HL-60 (cell line): ENCODE data around the gene MAP3K20.

ENCODE experiments used
- DNase-seq, 2 experiments: peaks; one replicate each; pipeline ENCODE4 v3.0.0-alpha.2; 2010 to 2020; ENCODE audit warnings: low read depth in 1 of 2, low spot score in 1 of 2
- H3K27ac ChIP-seq: fragments of 250-450 bp; sonication (Bioruptor Pico); replicated peaks from 2 replicates; pipeline ENCODE4 v1.5.1; 2020; ENCODE audit warnings: mild to moderate bottlenecking, moderate library complexity
- H3K27me3 ChIP-seq: fragments of 250-450 bp; sonication (Bioruptor Pico); 2 replicates; pipeline ENCODE4 v1.5.1; 2021; ENCODE audit warnings: mild to moderate bottlenecking, moderate library complexity; ENCODE audit not compliant: insufficient read depth, poor library complexity, severe bottlenecking
- H3K4me3 ChIP-seq: replicated peaks from 2 replicates; pipeline ENCODE4 v1.5.1; 2011; ENCODE audit warnings: mild to moderate bottlenecking, control low read depth, low read length; ENCODE audit not compliant: insufficient read depth
- GABPA ChIP-seq: IDR thresholded peaks from 2 replicates; pipeline ENCODE4 v1.6.1; 2012; ENCODE audit warnings: low read depth
- POLR2AphosphoS5 ChIP-seq: IDR thresholded peaks from 2 replicates; pipeline ENCODE4 v1.6.1; 2012; ENCODE audit warnings: low read depth
- SPI1 ChIP-seq: IDR thresholded peaks from 2 replicates; pipeline ENCODE4 v1.6.1; 2012; ENCODE audit warnings: low read depth, mild to moderate bottlenecking, borderline replicate concordance
- TF ChIP-seq, protein P1 (sequence below): IDR thresholded peaks from 2 replicates; pipeline ENCODE4 v1.6.1; 2012; ENCODE audit warnings: low read depth; ENCODE audit not compliant: insufficient replicate concordance
- TF ChIP-seq, protein P2 (sequence below): IDR thresholded peaks from one replicate; pipeline ENCODE4 v1.5.1; 2011; ENCODE audit warnings: low read length, control low read depth, inconsistent platforms; ENCODE audit not compliant: insufficient read depth

The MAP3K20 gene

DNA sequence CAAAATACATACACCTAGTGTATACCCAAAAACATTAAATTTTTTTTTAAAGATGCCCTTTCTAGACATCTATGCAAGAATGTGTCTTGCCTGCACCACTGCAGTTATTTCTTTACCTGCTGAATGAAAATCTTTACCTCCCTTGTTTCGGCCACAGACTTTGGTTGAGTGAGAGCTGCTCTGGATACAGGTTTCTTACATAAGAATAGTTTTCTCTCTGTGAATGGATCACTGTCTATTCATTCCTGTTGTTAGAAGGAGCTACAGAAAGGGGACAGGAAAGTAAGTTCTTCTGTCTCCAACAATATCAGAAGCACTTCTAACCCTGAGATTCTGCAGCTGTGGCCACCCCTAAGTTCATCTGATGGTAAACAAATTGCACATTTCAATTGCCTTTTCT is 166.0 kb downstream of the MAP3K20 start:
- Histone ChIP-seq H3K27me3 (no peaks in the 10 kb centered on the region), H3K27ac (no peak overlapping the region), H3K4me3 (no peak overlapping the region)
- no peak for DNase-seq
- TF ChIP-seq, protein P1, sequence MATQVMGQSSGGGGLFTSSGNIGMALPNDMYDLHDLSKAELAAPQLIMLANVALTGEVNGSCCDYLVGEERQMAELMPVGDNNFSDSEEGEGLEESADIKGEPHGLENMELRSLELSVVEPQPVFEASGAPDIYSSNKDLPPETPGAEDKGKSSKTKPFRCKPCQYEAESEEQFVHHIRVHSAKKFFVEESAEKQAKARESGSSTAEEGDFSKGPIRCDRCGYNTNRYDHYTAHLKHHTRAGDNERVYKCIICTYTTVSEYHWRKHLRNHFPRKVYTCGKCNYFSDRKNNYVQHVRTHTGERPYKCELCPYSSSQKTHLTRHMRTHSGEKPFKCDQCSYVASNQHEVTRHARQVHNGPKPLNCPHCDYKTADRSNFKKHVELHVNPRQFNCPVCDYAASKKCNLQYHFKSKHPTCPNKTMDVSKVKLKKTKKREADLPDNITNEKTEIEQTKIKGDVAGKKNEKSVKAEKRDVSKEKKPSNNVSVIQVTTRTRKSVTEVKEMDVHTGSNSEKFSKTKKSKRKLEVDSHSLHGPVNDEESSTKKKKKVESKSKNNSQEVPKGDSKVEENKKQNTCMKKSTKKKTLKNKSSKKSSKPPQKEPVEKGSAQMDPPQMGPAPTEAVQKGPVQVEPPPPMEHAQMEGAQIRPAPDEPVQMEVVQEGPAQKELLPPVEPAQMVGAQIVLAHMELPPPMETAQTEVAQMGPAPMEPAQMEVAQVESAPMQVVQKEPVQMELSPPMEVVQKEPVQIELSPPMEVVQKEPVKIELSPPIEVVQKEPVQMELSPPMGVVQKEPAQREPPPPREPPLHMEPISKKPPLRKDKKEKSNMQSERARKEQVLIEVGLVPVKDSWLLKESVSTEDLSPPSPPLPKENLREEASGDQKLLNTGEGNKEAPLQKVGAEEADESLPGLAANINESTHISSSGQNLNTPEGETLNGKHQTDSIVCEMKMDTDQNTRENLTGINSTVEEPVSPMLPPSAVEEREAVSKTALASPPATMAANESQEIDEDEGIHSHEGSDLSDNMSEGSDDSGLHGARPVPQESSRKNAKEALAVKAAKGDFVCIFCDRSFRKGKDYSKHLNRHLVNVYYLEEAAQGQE = no peak
- TF ChIP-seq GABPA = no peak
- TF ChIP-seq POLR2AphosphoS5 = no peak
- TF ChIP-seq, protein P2, sequence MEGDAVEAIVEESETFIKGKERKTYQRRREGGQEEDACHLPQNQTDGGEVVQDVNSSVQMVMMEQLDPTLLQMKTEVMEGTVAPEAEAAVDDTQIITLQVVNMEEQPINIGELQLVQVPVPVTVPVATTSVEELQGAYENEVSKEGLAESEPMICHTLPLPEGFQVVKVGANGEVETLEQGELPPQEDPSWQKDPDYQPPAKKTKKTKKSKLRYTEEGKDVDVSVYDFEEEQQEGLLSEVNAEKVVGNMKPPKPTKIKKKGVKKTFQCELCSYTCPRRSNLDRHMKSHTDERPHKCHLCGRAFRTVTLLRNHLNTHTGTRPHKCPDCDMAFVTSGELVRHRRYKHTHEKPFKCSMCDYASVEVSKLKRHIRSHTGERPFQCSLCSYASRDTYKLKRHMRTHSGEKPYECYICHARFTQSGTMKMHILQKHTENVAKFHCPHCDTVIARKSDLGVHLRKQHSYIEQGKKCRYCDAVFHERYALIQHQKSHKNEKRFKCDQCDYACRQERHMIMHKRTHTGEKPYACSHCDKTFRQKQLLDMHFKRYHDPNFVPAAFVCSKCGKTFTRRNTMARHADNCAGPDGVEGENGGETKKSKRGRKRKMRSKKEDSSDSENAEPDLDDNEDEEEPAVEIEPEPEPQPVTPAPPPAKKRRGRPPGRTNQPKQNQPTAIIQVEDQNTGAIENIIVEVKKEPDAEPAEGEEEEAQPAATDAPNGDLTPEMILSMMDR = no peak
- TF ChIP-seq SPI1 = no peak

DNA sequence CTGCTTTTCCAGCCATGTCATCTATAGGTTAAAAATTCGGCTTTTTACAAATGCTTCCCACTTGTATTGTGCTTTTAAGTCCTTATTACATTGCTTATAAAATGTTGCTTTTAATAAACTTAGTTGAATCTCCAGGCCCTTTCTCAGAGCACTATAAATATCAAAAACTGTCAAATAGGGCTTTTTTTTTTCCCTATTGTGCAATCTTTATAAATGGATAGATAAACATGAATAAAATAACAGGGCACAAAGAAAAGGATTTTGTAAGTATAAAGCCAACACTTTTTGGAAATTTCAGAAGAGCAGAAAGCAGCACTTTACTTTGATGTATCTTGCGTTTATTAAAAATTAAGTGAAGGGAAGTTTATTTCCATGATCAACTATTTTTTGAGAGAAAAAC is 171.5 kb downstream of the MAP3K20 start:
- no peaks in the 10 kb centered on the region for H3K27me3 ChIP-seq
- TF ChIP-seq SPI1 (no peak), GABPA (no peak), POLR2AphosphoS5 (no peak)
- TF ChIP-seq, protein P2 = no peak
- TF ChIP-seq, protein P1 = no peak
- H3K4me3 ChIP-seq = no peak overlapping the region
- no peak overlapping the region for H3K27ac ChIP-seq
- DNase-seq = no peak

DNA sequence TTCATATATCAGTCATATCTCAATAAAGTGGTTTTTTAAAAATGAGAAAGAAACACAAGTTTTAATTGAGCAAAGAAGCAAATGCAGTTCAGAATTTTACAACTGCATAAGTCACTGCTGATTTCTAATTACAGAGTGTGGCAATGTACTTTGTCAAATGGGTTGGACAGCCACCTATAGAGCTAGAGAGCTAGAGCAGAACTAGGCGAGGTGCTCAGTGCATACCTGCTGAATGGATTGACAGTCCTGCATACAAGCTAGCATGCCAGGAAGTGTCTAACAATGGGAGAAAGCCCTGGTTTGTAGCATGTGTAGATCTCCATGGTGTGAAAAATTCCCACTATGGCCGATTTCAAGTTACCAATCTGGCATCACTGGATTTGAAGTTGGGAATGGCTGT is 172.7 kb downstream of the MAP3K20 start:
- H3K4me3 ChIP-seq = no peak overlapping the region
- no peak for DNase-seq
- no peak for TF ChIP-seq POLR2AphosphoS5
- TF ChIP-seq GABPA = no peak
- TF ChIP-seq SPI1 = no peak
- TF ChIP-seq, protein P1 = no peak
- TF ChIP-seq, protein P2 = no peak

More for the DNA sequence above, 172.7 kb downstream of the MAP3K20 start:
- no peaks in the 10 kb centered on the region for H3K27me3 ChIP-seq
- H3K27ac ChIP-seq = no peak overlapping the region
